Stomach (tissue), 4 donors: ENCODE data around the gene SRGN.

Source experiments
- CTCF ChIP-seq, 7 experiments: fragments of 450-650 bp in 4 of 7; fragments of 200-600 bp in 3 of 7; sonication (generic) in 3 of 7; IDR thresholded peaks; one replicate each; pipeline ENCODE4 v1.5.1; 2016 to 2019; ENCODE audit warnings: antibody characterized with exemption in 7 of 7, control low read depth in 2 of 7, mild to moderate bottlenecking in 1 of 7
- EP300 ChIP-seq: sonication (generic); formaldehyde crosslinking; IDR thresholded peaks from one replicate; pipeline ENCODE4 v1.6.1; 2017; ENCODE audit warnings: antibody characterized with exemption
- POLR2A ChIP-seq, 4 donors: fragments of 450-650 bp; IDR thresholded peaks; one replicate each; pipeline ENCODE4 v1.6.1; 2016; ENCODE audit warnings: antibody characterized with exemption in 4 of 4, control low read depth in 2 of 4, mild to moderate bottlenecking in 1 of 4, moderate library complexity in 1 of 4

- TF ChIP-seq CTCF (IDR thresholded peaks at IDR 0.05) (no peak), POLR2A (IDR thresholded peaks at IDR 0.05) (no peak), EP300 (no peak)
Observed at GRCh38 chr10:69141304-69141703, 53.4 kb downstream of the SRGN start.
